H1 (cell line): ENCODE measurements around the gene SEC24C.

Source experiments
- CHD7 ChIP-seq: fragments of 300-600 bp; sonication (generic); IDR thresholded peaks from 2 replicates; pipeline ENCODE4 v1.7.1; 2012; ENCODE audit warnings: low read length, moderate library complexity, mild to moderate bottlenecking, inconsistent platforms; ENCODE audit not compliant: insufficient replicate concordance
- POLR2A ChIP-seq, 2 experiments: IDR thresholded peaks; 1 replicate in 1 of 2; 2 replicates in 1 of 2; pipeline ENCODE4 v1.6.1; 2011; ENCODE audit warnings: low read depth in 2 of 2, low read length in 2 of 2, mild to moderate bottlenecking in 2 of 2; ENCODE audit errors: control extremely low read depth in 1 of 2
- POLR2AphosphoS5 ChIP-seq: IDR thresholded peaks from 2 replicates; pipeline ENCODE4 v1.6.1; 2011; ENCODE audit warnings: low read depth, low read length
- TBP ChIP-seq: IDR thresholded peaks from 2 replicates; pipeline ENCODE4 v1.6.1; 2011; ENCODE audit warnings: low read depth, low read length, improper control_type of control experiment

- TF ChIP-seq POLR2AphosphoS5, result no peak
- no peak for TF ChIP-seq CHD7
- TF ChIP-seq POLR2A (IDR thresholded peaks at IDR 0.05; ENCODE audit: control extremely low read depth in 1 of 2, low read depth in 2 of 2, low read length in 2 of 2), result no peak
- no peak for TF ChIP-seq TBP
Measured at GRCh38 chr10:73731588-73732375, 12.4 kb upstream of the SEC24C start.
